H54 (cell line): ENCODE data around the gene CENPC.

ENCODE experiments used
- DNase-seq: peaks from one replicate; pipeline ENCODE4 v3.0.0; 2011; ENCODE audit warnings: low spot score, mixed read lengths; ENCODE audit not compliant: insufficient read length
- FAIRE-seq: peaks from 3 replicates; lab custom pipeline; 2011; peaks lifted over from hg19 to GRCh38; lab: Jason Lieb, UNC
- POLR2A ChIP-seq: IDR thresholded peaks from 2 replicates; pipeline ENCODE4 v1.6.1; 2011; ENCODE audit warnings: low read depth, mild to moderate bottlenecking, low read length

Gene CENPC

DNA sequence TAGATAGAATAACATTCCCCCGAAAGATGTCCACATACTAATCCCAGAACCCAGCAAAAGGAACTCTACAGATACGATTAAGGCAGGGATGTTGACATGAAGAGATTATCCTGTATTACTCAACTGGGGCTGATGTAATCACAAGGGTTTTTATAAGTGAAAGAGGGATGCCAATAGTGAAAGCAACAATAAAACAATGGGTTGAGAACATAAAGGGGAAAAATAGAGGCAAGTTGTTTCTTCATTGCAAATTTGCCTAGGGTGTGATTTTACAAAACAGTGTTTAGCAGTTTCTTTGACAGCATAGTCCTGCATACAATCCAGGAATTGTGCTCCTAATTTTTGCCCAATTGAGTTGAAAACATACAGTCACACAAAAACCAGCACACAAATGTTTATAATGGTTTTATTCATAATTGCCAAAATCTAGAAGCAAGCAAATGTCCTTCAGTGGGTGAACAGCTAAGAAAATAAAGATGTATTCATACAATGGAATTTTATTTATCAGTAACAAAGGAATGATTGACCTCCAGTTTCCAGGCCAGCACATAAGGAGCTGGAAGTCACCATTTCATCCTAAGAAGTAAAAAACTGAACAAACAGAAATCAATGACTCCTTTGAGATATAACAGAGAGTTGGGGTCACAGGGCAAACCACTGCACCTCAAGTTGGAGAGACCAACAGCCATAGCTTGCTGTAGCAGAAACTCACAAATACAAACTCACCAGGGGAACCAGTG is 107.2 kb downstream of the CENPC start:
- FAIRE-seq (no peak), DNase-seq (no peak)
- no peak for TF ChIP-seq POLR2A

GRCh38 chr4:67436742-67437141 is 108.6 kb downstream of the CENPC start:
- DNase-seq (no peak), FAIRE-seq (no peak)
- TF ChIP-seq POLR2A: no peak

DNA sequence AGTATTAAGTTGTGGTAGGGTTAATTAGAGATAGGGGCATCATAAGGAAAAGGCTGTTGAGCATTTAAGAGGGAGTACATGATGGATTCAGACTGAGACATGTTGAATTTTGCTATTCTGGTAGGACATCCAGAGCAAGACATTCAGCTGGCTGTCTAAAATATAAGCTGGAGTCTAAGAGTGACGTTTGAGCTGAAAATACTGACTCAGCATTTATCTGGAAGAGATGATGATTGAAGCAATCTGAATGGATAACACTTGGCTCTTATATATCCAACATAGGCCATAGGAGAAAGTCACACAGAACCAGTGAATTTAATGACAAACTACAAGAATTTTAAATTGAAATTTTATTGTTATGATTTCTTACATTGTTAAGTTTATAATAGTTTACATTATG is 114.3 kb downstream of the CENPC start:
- no peak for TF ChIP-seq POLR2A
- no peak for FAIRE-seq

GRCh38 chr4:67428819-67429218 is 116.5 kb downstream of the CENPC start:
- FAIRE-seq (no peak), DNase-seq (no peak)
- no peak for TF ChIP-seq POLR2A

More for the DNA sequence above, 114.3 kb downstream of the CENPC start:
- DNase-seq: no peak
